Measurements from ENCODE around the gene VIT.
"Not testable (repeated sequence)": the region's sequence is repeated elsewhere in the genome, so short reads cannot be mapped to it uniquely, and the experiment has no call there.

Gene VIT

DNA sequence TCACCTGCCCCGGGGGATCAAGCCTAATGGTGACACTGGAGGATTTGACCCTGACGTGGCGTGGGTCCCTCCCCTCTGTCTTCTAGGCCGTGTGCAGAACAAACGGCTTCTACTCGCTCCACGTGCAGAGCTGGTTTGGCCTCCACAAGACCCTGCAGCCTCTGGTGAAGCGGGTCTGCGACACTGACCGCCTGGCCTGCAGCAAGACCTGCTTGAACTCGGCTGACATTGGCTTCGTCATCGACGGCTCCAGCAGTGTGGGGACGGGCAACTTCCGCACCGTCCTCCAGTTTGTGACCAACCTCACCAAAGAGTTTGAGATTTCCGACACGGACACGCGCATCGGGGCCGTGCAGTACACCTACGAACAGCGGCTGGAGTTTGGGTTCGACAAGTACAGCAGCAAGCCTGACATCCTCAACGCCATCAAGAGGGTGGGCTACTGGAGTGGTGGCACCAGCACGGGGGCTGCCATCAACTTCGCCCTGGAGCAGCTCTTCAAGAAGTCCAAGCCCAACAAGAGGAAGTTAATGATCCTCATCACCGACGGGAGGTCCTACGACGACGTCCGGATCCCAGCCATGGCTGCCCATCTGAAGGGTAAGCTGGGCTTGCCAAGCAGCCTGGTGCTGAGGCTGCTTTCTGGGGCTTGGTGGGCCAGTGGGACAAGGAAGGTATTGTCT lies 112.0 kb downstream of the VIT start:
- no peak for DNase-seq

DNA sequence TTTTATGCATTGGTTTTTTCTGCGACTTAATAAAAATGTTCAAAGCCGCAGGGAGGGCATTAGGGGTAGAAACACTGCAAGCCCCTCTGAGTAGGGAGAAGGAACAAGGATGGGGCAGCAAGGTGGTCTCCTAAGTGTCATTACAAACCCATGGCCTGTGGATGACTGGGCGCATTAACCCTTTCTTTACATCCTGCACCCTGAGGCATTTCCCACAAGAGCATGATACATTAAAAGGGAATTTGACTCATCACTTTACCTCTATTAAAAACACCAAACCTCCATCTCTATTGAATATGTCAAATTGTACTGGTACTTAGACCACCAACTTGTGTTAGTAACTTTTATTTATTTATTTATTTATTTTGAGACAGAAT lies 112.5 kb downstream of the VIT start:
- no peak for DNase-seq

DNA sequence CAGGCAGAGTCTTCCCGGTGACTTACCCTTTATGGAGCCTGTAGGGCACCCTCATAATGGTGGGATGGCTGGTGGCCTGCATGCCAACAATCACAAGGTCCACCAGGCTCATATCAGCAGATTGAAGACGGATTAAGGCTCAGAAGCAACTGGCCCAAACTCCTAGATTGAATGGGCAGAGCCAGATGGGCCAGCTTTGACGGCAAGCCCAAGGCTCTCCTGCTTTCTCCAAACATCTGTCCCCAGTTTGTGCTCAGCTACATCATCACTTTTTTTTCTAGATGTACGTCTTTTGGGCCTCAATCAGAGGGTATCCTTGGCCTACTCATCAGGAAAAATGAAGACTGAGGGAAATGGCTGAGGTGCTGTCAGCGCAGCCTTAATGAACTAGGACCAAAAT lies 114.6 kb downstream of the VIT start:
- DNase-seq = no peak

DNA sequence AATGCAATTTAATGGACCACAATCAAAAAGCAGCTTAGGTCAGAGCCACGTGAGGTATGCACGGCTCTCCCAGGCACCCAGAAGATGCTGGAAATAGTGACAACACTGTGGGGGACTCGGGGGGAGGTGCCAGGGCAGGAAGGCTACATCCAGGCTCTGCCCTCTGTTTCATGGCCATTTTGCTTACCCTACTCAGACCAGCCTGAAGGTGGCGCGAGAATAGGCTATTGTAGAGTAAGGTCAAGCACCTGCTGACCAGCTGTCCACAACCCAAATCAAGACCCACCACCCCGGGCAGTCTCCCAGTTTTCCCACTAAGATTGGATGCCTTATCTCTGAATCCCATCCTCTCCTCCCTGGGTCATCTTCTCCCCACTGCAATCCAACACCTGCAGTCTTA lies 115.7 kb downstream of the VIT start:
- DNase-seq = no peak

DNA sequence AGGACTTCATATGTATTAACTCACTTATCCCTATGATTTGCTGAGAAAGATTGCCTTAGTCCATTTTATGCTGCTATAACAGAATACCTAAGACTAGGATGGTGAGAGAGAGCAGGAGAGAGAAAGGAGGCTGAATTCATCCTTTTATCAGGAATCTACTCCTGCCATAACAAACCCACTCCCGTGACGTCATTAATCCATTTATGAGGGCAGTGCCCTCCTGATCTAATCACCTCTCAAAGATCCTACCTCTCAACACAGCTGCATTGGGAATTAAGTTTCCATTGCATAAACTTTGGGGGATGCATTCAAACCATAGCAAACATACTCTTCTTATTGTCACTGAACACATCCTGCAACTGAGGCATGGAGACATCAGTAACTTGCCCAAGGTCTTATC lies 122.0 kb downstream of the VIT start:
- no peak for DNase-seq

DNA sequence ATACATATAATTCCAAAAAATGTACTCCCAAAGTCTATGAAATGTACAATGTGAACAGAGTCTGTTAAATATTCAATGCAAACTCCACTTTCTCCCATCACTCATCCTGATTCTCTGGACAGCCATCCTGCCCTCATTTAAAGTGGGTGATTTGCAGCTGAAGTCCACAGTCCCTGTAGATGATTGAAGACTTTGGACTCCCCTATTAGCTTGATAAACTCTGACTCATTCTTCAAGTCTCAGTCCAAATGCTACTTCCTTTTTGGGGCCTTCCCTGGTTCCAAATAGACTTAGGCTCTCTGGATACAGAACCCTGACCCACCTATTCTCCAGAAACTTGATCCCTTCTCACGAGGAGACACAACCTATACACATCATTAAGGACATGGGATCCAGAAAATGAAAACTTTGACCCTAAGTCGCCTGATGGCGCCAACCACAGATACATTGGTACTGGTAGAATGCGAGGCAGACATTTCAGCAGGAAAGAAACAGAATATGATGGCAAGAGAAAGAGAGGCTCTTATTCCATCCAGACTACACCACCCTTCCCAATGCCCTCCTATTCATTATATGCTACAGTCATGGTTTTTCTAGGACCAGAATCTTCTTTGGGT lies 122.7 kb downstream of the VIT start:
- DNase-seq = no peak

DNA sequence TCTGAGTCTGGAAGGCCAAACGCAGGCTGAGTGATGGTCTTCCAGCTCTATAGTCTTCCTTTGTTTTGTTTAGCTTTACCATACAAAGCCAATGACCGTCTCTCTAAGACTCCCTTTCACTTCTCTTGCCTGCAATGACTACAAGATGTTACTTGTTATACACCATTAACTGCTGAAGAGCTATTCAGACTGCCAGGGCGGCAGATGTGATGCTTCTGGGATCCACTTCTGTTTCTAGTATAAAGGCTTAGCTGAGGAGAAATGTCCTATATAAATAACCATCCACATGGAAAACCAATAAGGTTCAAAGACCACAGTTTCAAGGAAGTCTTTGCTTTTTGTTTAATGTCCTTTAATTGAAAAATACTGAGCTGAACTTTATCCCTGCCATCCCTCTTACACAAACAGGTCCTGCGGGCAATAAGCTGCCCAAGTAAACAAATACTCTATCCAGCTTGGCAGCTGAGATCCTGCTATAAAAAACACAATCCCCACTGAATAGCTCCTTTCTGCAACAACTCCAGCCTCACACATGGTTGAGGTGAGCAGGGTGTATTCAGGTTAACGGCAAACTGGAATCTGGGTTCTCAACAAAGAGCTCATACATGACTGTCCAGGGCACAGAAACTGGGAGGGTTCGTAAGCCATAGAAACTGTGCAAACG lies 124.6 kb downstream of the VIT start:
- DNase-seq = peak; percentile 99

DNA sequence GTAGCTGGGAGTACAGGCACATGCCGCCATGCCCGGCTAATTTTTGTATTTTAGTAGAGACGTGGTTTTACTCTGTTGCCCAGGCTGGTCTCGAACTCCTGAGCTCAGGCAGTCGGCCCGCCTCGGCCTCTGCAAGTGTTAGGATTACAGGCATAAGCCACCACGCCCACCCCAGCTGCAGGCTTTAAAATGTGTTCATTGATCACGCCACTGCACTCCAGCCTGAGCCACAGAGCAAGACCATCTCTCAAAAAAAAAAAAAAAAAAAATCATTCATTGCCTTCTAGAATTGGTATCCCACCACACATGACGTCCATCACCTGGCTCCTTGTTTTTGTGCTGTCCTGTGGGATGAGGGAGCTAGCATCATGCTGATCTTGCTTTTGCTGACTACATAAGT lies 127.4 kb downstream of the VIT start:
- no peak for DNase-seq

DNA sequence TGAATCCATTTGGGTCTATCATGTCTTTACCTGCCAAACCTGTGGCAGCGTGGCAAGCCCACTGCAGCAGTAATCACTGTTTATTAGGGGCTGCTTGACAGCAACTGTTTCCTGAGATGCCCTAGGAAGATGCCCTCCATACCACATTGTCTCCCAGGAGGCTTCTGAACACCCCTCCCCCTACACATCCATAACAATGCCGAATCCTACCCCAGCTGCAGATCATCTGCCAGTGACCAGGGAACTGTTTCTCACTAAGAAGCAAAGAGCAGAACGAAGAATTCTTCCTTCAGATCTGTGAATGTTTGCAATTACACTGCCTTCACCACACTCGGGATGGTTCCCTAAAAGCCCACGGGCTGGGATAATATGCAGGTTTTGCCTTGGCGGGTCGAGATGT lies 127.8 kb downstream of the VIT start:
- DNase-seq = no peak

DNA sequence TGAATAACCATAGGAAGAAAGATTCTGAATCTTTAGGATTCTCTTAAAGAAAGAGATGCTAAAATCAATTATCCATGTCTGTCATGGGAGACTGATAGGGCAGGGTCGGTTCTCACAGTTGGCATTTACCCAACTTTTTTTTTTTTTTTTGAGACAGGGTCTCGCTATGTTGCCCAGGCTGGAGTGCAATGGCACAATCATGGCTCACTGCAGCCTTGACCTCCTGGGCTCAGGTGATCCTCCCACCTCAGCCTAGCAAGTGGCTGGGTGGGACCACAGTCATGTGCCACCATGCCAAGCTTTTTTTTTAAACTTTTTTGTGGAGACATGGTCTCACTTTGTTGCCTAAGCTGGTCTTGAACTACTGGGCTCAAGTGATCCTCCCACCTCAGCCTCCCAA lies 128.2 kb downstream of the VIT start:
- DNase-seq = not testable (repeated sequence)

DNA sequence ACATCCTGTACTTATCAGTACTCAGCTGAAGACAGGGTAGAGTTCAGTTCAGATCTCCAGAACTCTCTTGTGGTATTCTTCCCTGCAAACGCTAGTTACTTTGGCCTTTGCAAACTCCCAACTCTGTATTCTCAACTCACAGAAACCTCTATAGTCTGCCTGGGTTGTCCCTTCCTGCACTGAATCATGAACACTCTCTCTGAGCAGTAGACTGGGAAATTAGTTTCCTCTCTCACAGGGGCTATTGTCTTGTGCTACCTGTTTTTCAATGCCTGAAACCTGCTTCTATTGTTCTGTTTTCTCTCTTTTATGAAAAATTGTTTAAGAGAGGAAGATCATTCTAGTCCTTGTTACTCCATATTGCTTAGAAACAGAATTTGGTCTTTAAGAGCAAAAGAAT lies 134.7 kb downstream of the VIT start:
- no peak for DNase-seq

DNA sequence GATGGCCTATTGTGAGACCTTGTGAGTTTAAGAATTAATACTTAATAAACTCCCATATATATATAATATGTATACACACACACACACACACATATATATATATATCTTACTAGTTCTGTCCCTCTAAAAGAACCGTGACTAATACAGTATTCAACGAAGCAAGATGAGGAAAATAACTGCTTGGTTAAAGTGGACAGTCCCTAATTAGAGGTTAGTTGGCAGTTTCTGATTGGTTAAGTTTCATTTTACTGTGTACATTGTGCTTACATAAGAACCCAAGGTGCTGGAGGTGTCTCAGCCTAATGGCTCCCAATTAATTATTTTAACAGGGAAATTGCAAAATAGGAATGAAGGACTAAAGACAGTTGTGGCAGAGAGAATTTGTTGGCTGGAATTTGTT lies 137.7 kb downstream of the VIT start:
- no peak for DNase-seq

DNA sequence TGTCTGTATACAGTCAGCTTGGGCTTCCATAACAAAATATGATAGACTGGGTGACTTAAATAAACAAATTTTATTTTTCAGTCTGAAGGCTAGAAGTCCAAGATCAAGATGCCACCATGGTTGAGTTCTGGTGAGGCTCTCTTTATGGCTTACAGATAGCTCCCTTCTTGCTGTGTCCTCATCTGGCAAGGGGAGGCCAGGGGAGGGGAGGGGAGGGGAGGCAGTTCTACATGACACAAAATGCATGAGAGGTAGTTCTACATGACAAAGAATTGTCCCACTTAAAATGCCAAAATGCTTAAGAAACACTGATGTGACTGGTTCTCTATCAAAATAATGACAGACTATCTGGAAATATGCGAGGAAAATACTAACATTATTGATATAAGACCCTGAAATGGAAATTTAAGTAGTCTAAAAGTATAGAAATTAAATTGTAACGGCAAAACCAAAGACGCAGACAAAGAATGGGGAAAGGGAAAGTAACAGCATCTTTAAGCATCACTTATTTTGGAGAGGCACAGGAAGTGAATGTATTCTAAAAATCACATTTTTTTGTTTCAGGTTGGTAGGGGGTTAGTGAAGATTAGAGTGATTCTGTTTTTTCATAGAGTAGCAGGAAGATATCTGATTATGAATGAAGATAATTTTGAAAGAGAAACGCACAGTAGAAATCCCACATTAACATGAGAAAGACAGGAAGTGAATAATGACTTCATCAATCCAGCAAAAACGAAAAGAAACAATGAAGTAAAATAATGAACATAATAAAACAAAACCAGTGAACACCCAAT lies 138.4 kb downstream of the VIT start:
- no peak for DNase-seq

DNA sequence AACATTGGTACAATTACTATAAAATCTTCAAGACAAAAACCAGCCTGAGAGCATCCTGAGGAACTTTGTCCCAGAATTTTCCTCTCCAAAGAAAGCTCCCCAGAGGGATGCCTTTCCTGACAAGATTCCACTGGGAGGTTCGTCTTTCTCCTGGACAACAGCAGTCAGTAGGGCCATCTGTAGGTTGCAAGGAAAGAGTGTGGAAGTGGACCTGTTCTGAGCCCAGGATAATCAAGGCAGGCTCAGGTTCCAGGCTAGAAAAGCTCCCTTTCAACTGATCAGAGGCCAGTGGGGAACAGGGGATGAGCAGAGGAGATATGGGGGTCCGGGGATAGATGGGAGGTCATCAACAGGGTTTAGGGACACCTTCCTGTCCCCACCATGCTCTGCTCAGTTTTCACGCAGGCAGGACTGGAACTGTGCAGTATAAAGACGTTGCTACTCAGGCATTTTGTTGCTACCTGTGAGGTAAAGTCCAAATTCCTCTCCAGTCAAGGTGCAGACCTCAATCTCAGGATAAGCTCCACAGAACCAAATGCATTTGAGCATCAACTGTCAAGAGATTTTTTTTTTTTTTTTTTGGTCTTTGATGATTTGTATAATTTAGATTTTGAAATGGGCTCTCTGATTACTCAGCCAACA lies 143.6 kb downstream of the VIT start:
- no peak for DNase-seq

DNA sequence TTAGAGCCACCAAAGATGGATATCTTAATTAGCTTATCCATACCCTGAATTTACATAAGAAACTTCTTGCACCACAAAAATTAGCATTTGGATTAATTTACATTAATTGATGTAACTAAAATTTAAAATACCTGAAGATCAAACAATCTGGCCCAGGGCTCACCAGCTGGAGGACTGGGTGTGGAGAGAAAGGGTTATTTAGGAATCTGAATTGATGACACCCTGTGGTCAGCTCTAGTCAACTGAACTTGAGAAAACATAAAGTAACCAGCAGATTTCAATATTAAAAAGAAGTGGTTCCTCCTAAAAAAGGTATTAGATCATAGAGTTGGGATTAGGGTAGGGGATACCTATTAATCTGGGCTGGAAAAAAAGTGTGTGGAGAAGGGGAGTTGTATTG lies 147.3 kb downstream of the VIT start:
- DNase-seq = no peak

DNA sequence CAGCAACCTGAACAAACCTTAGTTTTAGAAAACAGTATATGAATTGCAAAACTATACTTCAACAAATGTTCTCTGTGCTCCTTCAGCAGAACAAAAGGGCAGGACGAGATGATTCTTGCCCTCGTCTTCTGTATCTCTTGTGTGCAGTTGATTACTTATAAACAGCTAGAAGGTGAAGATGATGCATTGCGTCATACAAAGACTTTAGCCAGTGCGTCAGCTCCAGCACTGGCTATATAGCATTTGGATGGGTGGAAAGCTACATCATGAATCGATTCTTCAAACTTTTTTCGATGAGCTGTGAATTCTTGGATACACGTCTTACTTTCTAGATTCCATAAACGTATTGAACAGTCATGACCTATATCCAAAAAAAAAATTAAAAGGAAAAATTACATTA lies 152.8 kb downstream of the VIT start:
- no peak for DNase-seq

DNA sequence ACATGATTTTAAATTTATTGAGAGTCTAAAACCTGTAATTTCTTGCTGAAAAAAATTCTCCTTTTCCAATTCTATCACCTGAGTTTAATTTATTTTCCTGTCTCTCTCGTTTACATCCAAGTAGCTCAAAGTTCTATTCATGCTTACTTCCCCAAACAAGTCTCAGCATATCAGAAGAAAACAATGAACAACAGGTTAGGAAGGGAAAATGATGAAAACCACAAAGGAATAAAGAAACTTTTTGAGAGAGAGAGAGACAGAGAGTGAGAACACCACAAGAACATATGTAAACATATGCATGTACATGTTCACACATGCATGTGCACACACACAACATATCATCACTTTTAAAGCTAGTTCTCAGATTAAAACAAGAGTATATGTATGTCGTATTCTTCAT lies 157.7 kb downstream of the VIT start:
- no peak for DNase-seq

DNA sequence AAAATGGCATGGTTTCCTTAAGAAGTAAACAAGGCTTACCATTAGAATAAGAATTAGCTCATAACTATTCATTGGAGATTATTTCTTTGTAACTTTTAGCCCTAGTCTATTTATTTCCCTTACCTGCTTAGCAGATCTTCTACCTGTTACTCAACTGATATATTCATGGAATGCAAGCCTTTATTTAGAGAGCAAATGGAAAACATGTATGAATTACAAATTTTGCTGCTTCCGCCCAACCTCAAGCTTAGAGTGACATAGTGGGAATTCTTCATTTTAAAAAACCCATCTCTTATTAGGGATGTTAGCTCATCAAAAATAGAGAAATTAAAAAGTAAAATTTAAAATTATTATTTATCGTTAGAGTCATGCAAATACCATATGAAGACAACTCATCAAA lies 158.9 kb downstream of the VIT start:
- no peak for DNase-seq

DNA sequence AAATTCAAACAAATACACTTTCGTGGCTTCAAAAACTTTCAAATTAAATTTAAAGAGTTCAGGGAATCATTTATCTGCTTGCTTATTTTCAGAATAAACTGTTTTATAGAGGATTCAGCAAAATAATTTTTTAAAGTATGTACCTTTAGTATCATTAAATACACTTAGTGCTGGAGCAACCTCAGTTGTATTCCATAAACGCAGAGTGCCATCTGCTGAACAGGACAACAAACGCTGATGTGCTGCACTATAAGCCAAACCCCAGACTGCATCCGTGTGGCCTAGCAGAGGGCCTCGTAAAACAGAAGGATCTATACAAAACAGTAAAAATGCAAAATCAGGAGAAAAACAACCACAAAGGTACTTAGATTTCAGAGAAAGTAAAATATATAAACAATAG lies 161.2 kb downstream of the VIT start:
- DNase-seq = no peak

DNA sequence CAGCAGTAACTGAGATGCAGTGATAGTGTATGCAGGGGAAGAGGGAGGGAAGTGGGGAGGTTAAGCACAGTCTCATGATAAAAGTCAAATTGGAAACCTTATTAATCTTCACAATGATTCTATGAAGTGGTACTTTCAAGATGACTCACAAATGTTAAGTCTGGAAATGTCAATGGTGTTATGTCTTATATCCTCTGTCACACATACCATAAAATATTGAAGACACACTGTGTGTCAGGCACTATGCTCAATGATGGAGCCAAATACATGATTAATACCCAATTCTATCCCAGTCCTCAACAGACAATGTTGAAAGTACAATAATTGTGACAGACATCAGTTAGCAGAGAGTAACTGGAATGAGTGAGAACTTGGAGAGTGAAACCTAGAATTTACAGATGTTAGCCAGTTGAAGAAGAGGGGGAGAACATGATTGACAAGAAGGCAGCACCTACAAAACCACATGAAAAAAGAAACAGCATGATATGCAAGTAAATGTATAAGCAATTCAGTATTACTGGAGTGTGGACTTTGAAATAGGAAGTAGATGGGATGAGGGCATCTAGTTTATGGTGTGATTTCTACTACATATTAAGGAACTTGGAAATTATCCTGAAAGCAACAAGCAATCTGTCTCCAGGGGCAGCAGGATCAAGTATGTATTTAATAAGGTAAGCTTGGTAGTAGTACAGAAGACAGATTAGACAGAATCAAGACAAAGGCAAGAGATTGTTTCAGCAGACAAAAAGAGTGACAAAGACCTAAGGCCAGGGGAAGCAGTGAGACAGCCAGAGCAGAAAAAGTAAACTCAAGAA lies 162.3 kb downstream of the VIT start:
- DNase-seq = no peak

DNA sequence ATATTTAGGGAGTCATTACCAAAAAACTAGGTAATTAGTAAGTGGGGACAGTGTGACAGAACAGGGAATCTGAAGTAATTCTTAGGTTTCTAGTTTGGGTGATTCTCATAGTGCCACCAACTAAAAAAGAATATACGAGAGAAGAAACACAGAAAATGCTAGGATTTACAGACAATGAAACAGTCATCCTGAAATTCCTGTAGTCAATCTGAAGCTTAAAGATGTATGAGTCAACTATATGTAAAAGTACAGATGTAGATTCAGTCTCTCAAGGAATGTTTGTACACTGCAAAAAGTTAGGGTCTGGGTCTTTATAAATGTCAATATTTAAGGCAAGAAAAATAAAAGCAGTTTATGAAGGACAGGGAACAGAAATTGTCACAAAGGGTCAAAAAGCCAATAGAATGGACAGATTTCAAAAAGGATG lies 162.9 kb downstream of the VIT start:
- no peak for DNase-seq

DNA sequence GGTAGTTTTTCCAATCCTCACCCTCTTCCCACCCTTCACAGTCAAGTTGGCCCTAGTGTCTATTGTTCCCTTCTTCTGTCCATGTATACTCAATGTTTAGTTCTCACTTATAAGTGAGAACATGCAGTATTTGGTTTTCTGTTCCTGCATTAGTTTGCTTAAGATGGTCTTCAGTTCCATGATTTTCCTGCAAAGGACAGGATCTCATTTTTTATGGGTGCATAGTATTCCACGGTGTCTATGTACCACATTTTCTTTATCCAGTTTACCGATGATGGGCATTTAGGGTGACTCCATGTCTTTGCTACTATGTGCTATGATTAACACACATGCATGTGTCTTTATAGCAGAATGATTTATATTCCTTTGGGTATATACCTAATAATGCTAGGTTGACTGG lies 165.4 kb downstream of the VIT start:
- DNase-seq = no peak
